Fibroblast of upper back skin (primary cell): ENCODE data around the gene AKR1B15.
"Not testable (repeated sequence)": the region's sequence is repeated elsewhere in the genome, so short reads cannot be mapped to it uniquely, and the experiment has no call there.

Experiments
- DNase-seq: peaks from one replicate; pipeline ENCODE4 v3.0.0-alpha.2; 2013

The AKR1B15 gene

GRCh38 chr7:134565643-134566136, 16.8 kb downstream of the AKR1B15 start:
- peak; percentile 17 for DNase-seq

- no peak for DNase-seq
Measured at GRCh38 chr7:134567368-134567767, 18.5 kb downstream of the AKR1B15 start.

- not testable (repeated sequence) for DNase-seq
Measured at GRCh38 chr7:134569962-134570361, 21.1 kb downstream of the AKR1B15 start.

- DNase-seq, result no peak
Measured at GRCh38 chr7:134571101-134571500, 22.2 kb downstream of the AKR1B15 start.

GRCh38 chr7:134571746-134572461, 23.0 kb downstream of the AKR1B15 start:
- no peak for DNase-seq

GRCh38 chr7:134574322-134574721, 25.4 kb downstream of the AKR1B15 start:
- DNase-seq, result no peak

- DNase-seq, result no peak
Measured at GRCh38 chr7:134584290-134584689, 35.4 kb downstream of the AKR1B15 start.

- DNase-seq, result no peak
Measured at GRCh38 chr7:134585897-134586296, 37.0 kb downstream of the AKR1B15 start.

GRCh38 chr7:134587750-134588149, 38.8 kb downstream of the AKR1B15 start:
- no peak for DNase-seq

GRCh38 chr7:134589491-134589941, 40.6 kb downstream of the AKR1B15 start:
- no peak for DNase-seq

GRCh38 chr7:134593530-134594392, 44.9 kb downstream of the AKR1B15 start:
- peak; percentile 89 for DNase-seq

GRCh38 chr7:134594877-134595276, 46.0 kb downstream of the AKR1B15 start:
- no peak for DNase-seq

GRCh38 chr7:134599371-134599770, 50.5 kb downstream of the AKR1B15 start:
- peak; percentile 10 for DNase-seq

GRCh38 chr7:134601459-134601858, 52.5 kb downstream of the AKR1B15 start:
- no peak for DNase-seq

- no peak for DNase-seq
Measured at GRCh38 chr7:134602881-134603451, 54.1 kb downstream of the AKR1B15 start.

GRCh38 chr7:134605978-134606923, 57.3 kb downstream of the AKR1B15 start:
- DNase-seq, result peak; percentile 55

- DNase-seq, result no peak
Measured at GRCh38 chr7:134611611-134612151, 62.8 kb downstream of the AKR1B15 start.

- no peak for DNase-seq
Measured at GRCh38 chr7:134612197-134612596, 63.3 kb downstream of the AKR1B15 start.

- DNase-seq, result peak; percentile 97
Measured at GRCh38 chr7:134613623-134614347, 64.9 kb downstream of the AKR1B15 start.

GRCh38 chr7:134616611-134617010, 67.7 kb downstream of the AKR1B15 start:
- DNase-seq, result no peak
